C4-2B (cell line): ENCODE data around the gene HOMER3.

Experiments
- H3K27ac ChIP-seq: fragments of 450-650 bp; 2 replicates; pipeline ENCODE4 v1.5.1; 2017
- ZFX ChIP-seq: fragments of 450-650 bp; IDR thresholded peaks from 2 replicates; pipeline ENCODE4 v1.6.1; 2017
- TF ChIP-seq, protein P1 (sequence below): fragments of 450-650 bp; conservative IDR thresholded peaks from 2 replicates; pipeline ENCODE4 v1.5.1; 2017; ENCODE audit warnings: mild to moderate bottlenecking

The HOMER3 gene

DNA sequence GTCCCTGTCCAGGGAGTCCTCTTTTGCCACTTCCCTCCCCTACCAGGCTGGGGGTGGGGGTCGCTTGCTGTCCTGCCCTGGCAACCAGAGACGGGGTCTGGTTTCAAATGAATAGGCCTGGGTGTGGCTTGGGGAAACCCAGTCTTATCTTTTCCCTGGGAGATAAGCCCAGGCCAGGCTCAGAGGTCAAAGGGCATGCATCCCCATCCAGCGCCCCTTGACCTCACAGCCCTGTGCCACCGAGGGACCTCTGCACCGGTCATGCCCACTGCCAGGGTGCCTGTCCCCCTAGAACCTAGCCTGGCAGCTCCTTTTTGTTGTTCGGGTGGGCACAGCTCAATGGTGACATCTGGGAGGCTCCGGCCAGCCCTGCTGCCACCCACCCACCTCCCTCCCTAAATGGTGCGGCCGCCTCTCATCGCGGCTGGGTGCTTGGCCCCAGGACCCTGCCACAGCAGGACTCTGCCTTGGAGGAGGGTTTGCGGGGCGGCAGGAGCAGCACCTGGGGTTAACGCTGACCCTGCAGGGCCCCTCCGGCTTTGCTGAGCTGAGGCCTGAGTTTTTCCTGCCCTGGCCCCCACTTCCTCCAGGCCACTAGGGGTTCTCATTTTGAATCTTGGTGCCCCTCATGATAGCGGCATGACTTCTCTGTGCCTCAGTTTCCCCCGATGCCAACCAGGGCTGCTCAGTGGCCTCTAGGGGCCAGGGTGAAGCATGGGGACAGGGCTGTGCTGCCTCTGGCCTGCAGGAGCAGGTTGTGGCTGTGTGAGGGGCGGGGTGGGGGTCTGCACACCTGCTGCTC, 42.2 kb downstream of the HOMER3 start:
- TF ChIP-seq ZFX, result no peak
- TF ChIP-seq, protein P1, sequence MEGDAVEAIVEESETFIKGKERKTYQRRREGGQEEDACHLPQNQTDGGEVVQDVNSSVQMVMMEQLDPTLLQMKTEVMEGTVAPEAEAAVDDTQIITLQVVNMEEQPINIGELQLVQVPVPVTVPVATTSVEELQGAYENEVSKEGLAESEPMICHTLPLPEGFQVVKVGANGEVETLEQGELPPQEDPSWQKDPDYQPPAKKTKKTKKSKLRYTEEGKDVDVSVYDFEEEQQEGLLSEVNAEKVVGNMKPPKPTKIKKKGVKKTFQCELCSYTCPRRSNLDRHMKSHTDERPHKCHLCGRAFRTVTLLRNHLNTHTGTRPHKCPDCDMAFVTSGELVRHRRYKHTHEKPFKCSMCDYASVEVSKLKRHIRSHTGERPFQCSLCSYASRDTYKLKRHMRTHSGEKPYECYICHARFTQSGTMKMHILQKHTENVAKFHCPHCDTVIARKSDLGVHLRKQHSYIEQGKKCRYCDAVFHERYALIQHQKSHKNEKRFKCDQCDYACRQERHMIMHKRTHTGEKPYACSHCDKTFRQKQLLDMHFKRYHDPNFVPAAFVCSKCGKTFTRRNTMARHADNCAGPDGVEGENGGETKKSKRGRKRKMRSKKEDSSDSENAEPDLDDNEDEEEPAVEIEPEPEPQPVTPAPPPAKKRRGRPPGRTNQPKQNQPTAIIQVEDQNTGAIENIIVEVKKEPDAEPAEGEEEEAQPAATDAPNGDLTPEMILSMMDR, result no peak
- no peak overlapping the region for H3K27ac ChIP-seq

DNA sequence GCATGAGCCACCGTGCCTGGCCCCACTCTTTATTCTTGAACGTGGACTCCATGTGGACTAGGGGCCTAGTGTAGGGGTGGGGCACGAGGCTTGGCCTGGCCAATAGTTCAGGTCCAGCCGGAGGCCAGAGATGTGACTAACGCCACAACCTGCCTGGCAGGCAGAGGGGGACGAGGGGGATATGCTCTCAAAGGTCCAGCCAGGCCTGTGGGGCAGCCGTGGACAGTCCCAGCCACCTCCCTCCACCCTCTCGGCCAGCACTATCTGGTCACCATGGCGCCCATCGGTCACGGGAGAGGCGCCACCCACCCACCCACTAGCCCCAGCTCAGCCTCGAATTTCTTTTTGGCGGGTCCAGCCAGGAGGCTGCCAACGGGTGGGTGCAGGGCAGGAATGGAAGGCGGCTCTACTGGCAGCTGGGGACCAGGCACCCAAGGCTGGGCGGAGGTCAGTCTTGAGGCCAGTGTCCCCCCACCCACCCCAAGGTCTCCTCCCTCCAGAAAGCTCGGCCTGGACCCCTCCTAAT, 42.9 kb downstream of the HOMER3 start:
- no peak for TF ChIP-seq ZFX
- TF ChIP-seq, protein P1, result no peak
- H3K27ac ChIP-seq, result no peak overlapping the region

DNA sequence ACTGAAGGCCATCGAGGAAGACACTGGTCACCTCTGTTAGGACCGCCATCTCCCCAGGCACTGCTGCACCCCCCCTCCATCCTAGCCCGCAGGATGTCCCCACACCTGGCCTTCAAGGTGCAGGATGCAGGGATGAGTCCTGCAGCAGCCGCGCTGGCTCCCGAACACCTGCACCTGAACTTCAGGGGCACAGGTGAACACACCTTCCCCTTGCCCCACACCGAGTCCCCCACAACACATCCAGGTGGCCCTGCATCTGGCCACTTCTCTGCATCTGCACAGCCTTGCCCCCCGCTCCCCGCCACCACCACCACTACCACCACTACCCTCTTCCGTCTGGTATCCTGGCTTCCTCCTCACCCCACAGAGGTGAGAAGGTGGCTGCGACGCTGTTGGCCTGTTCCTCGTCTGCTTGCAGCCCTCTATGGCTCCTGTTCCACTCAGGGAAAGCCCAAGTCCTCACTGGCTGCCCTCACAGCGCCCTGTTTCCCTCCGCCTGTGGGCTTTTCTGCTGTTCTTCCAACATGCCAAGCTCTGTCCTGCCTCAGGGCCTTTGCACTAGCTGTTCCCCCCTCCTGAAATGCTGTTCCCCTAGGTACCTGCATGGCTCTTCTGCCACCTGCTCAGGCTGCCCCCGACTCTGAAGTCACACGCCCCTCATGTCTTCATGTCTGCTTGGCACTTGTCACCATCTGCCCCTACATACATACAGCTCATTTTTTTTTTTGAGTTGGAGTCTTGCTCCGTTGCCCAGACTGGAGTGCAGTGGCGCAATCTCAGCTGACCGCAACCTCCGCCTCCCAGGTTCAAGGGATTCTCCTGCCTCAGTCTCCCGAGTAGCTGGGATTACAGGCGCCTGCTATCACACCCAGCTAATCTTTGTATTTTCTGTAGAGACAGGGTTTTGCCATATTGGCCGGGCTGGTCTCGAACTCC, 43.7 kb downstream of the HOMER3 start:
- TF ChIP-seq ZFX, result no peak
- TF ChIP-seq, protein P1, result no peak
- H3K27ac ChIP-seq, result no peak overlapping the region

DNA sequence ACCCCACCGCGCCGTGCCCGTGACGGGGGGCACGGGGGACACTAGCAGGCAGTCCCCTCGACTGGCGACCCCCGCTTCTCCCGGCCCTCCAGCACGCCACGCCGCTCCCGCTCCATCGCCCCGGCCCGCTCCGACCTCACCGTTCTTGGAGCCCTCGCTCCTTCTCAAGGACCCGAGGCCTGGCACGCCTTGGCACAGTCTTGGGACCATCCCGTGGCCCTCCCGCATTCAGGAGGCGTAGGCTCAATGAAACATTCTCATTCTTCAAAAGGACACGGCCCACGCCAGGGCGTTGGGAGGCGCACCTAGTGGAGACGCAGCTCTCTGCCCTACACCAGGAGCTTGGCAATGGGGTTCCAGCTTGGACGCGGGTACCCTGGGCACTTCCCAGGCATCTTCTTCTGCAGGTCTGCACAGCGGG, 44.6 kb downstream of the HOMER3 start:
- no peak overlapping the region for H3K27ac ChIP-seq
- TF ChIP-seq ZFX, result no peak
- TF ChIP-seq, protein P1, result no peak

DNA sequence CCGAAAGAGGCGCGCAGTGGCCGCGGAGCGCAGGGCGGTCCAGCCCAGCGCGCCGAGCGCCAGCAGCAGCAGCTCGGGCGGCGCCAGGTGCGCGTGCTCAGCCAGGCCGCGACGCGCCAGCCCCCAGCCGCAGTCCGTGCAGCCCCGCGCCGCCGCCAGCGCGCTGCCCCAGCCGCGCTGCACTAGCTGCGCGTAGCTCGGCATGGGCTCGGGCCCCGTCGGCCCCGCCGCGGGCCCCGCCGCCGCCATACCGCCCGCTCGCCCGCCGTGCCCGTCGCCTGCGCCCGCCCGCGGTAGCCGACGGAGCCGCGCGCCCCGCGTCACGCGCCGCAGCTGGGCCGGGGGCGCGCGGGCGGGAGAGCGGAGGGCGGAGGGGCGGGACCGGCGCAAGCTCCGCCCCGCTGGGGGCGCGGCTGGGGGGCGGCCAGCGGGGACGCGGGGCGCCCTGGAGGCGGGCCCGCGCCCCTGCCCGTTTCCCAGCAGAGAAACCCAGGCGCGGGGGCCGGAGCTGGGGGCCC, 45.1 kb downstream of the HOMER3 start, which contains the start of gene CERS1:
Gene CERS1, minus strand, starts transcription at position 335 of the 518 bp plus-strand sequence. Its CDS starts 86 bp downstream, at position 249.
- TF ChIP-seq, protein P1, result no peak
- no peak for TF ChIP-seq ZFX
- H3K27ac ChIP-seq, result no peak within 1 kb of the TSS

DNA sequence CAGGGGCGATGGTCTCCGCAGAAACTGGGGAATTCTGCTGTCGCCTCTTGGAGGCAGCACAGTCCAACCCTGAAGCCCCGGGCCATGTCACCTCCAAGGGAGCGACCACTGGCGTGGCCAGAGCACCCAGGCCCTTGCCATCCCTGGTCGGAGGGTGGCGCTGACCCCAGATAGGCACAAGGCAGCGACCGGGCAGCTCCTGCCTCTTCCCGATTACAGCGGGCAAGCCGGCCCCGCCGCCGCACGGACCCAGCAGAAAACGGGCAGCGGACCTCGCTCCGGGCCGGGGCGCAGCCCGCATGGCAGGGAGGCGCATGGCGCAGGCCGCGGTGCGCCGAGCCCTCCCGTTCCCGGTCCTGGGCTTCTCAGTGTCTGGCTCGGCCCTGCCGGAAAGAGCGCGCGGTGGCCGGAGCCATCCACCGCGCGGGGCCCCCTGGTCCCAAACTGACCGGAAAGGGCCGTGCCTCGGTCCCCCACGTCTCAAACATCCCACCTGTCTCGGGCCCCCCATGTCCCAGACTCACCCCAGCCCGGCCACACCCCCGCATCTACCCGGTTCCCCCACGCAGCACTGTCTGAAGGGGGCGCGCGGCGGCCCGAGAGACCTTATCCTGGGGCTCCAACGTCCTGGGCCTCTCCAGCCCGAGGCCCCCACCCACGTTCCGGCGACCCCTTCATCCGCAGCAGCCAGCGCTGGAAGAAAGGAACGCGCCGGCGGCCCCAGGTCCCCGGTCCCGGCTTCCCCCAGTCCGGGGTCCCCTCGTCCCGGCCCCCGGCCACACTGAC, 45.8 kb downstream of the HOMER3 start:
- 0 out of 2 replicates have a peak, but pooled peaks have one; percentile 14 for TF ChIP-seq ZFX
- TF ChIP-seq, protein P1, result peak; percentile 59
- no peak overlapping the region for H3K27ac ChIP-seq
